Liver (tissue), 3 donors: ENCODE results near the gene COL6A2.

Experiments used
- ATF3 ChIP-seq: IDR thresholded peaks from 2 replicates; pipeline ENCODE4 v1.6.1; 2016; ENCODE audit warnings: antibody characterized with exemption
- CTCF ChIP-seq: fragments of 150-350 bp; IDR thresholded peaks from 2 replicates; pipeline ENCODE4 v1.5.1; 2017; ENCODE audit warnings: improper control_type of control experiment, low read depth, low read length; ENCODE audit not compliant: missing input control
- GABPA ChIP-seq, 2 donors: IDR thresholded peaks in 1 of 2; conservative IDR thresholded peaks in 1 of 2; 2 replicates each; pipeline ENCODE4 v1.6.1; 2016; ENCODE audit warnings: antibody characterized with exemption in 2 of 2, mild to moderate bottlenecking in 1 of 2, moderate library complexity in 1 of 2
- JUND ChIP-seq, 2 donors: IDR thresholded peaks; 2 replicates each; pipeline ENCODE4 v1.6.1; 2016; ENCODE audit warnings: antibody characterized with exemption in 2 of 2
- SP1 ChIP-seq: IDR thresholded peaks from 2 replicates; pipeline ENCODE4 v1.6.1; 2018; ENCODE audit warnings: antibody characterized with exemption, mild to moderate bottlenecking
- YY1 ChIP-seq: IDR thresholded peaks from 2 replicates; pipeline ENCODE4 v1.6.1; 2016; ENCODE audit warnings: antibody characterized with exemption, mild to moderate bottlenecking
- TF ChIP-seq, protein P1 (sequence below): IDR thresholded peaks from 2 replicates; pipeline ENCODE4 v1.6.1; 2016; ENCODE audit warnings: antibody characterized with exemption, mild to moderate bottlenecking
- TF ChIP-seq, protein P2 (sequence below): IDR thresholded peaks from 2 replicates; pipeline ENCODE4 v1.6.1; 2016; ENCODE audit warnings: antibody characterized with exemption
- donor health status: healthy.
- donor health status: healthy.

DNA sequence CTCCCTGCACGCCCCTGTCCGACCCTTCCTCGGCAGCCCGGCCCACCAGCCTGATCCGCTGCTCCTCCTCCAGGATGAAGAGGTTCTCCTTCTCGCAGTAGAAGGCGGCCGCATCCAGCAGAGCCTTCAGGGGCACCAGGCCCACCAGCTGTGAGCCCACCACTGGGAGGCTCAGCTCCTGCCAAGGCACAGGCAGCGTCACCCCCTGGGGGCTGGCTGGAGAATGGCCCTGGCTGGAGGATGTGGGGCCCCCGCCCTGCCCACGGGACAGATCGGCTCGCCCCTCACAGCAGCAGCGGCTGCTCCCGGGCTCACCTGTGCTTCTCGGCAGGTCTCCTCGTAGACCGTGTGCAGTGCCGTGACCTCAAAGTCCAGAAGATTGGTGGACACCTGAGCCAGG, 52.2 kb downstream of the COL6A2 start:
- TF ChIP-seq CTCF: no peak
- TF ChIP-seq SP1: no peak
- no peak for TF ChIP-seq ATF3
- TF ChIP-seq, protein P1, sequence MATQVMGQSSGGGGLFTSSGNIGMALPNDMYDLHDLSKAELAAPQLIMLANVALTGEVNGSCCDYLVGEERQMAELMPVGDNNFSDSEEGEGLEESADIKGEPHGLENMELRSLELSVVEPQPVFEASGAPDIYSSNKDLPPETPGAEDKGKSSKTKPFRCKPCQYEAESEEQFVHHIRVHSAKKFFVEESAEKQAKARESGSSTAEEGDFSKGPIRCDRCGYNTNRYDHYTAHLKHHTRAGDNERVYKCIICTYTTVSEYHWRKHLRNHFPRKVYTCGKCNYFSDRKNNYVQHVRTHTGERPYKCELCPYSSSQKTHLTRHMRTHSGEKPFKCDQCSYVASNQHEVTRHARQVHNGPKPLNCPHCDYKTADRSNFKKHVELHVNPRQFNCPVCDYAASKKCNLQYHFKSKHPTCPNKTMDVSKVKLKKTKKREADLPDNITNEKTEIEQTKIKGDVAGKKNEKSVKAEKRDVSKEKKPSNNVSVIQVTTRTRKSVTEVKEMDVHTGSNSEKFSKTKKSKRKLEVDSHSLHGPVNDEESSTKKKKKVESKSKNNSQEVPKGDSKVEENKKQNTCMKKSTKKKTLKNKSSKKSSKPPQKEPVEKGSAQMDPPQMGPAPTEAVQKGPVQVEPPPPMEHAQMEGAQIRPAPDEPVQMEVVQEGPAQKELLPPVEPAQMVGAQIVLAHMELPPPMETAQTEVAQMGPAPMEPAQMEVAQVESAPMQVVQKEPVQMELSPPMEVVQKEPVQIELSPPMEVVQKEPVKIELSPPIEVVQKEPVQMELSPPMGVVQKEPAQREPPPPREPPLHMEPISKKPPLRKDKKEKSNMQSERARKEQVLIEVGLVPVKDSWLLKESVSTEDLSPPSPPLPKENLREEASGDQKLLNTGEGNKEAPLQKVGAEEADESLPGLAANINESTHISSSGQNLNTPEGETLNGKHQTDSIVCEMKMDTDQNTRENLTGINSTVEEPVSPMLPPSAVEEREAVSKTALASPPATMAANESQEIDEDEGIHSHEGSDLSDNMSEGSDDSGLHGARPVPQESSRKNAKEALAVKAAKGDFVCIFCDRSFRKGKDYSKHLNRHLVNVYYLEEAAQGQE: no peak
- TF ChIP-seq YY1: no peak
- TF ChIP-seq, protein P2, sequence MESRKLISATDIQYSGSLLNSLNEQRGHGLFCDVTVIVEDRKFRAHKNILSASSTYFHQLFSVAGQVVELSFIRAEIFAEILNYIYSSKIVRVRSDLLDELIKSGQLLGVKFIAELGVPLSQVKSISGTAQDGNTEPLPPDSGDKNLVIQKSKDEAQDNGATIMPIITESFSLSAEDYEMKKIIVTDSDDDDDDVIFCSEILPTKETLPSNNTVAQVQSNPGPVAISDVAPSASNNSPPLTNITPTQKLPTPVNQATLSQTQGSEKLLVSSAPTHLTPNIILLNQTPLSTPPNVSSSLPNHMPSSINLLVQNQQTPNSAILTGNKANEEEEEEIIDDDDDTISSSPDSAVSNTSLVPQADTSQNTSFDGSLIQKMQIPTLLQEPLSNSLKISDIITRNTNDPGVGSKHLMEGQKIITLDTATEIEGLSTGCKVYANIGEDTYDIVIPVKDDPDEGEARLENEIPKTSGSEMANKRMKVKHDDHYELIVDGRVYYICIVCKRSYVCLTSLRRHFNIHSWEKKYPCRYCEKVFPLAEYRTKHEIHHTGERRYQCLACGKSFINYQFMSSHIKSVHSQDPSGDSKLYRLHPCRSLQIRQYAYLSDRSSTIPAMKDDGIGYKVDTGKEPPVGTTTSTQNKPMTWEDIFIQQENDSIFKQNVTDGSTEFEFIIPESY: no peak
- no peak for TF ChIP-seq GABPA (IDR thresholded peaks at IDR 0.05 in 1 of 2, conservative IDR thresholded peaks at IDR 0.05 in 1 of 2)
- no peak for TF ChIP-seq JUND (IDR thresholded peaks at IDR 0.05)
